ENCODE results near the gene JADE2. TPM values are rescaled to one million over a fixed set of nuclear protein-coding genes. Genes with fewer than 3 reads are reported as not detected.

JADE2 gene
- total and polyA plus RNA-seq, 2 experiments from 2014 or later = 16.2 to 40.8 TPM

- Histone ChIP-seq H2AFZ (no peak overlapping the region), H3K4me3 (no peak overlapping the region), H3K9me2 (ENCODE audit: insufficient read depth) (no peaks in the 10 kb centered on the region), H3K79me2 (replicated peaks; ENCODE audit: insufficient read depth) (peaks cover 5% of the 10 kb centered on the region), H3K27me3 (ENCODE audit: insufficient read depth) (no peaks in the 10 kb centered on the region), H3K4me1 (ENCODE audit: insufficient read depth) (0 out of 2 replicates have a peak, but pooled peaks cover 3% of the 10 kb centered on the region), H3K36me3 (ENCODE audit: insufficient read depth) (0 out of 2 replicates have a peak, but pooled peaks cover 2% of the 10 kb centered on the region), H3F3A (replicated peaks; ENCODE audit: low read depth) (peaks cover 10% of the 10 kb centered on the region; the same call in 1 of the 2 replicates), H3K4me2 (no peak overlapping the region), H4K20me1 (replicated peaks; ENCODE audit: insufficient read depth) (peaks cover 6% of the 10 kb centered on the region), H3K27ac (ENCODE audit: low read depth) (no peak overlapping the region)
- Mint-ChIP-seq H3K4me3 (no peak overlapping the region), H3K27ac (no peak overlapping the region; the same call in 1 of the 2 replicates), H3K9me3 (no peaks in the 10 kb centered on the region), H3K36me3 (ENCODE audit: low read depth) (peaks cover 72% of the 10 kb centered on the region), H3K27me3 (ENCODE audit: insufficient read depth, low read depth, poor library complexity) (peaks cover 13% of the 10 kb centered on the region), H3K4me1 (peaks cover 20% of the 10 kb centered on the region)
- DNase-seq (ENCODE audit: low spot score) (no peak), ATAC-seq (no peak)
- TF ChIP-seq EZH2 (IDR thresholded peaks at IDR 0.05; ENCODE audit: low read depth, unreplicated experiment) = no peak
- no peak for TF ChIP-seq NANOG (IDR thresholded peaks at IDR 0.05; ENCODE audit: borderline replicate concordance)
- no peak for TF ChIP-seq ZNF462 (CRISPR knock-in tag; IDR thresholded peaks at IDR 0.05)
- TF ChIP-seq EZH2phosphoT487 (IDR thresholded peaks at IDR 0.05; ENCODE audit: unreplicated experiment) = no peak
- TF ChIP-seq REST (IDR thresholded peaks at IDR 0.05; ENCODE audit: unreplicated experiment) = no peak
- TF ChIP-seq JUNB (IDR thresholded peaks at IDR 0.05; ENCODE audit: unreplicated experiment) = no peak
Measured at GRCh38 chr5:134556994-134557393, 31.5 kb downstream of the JADE2 start.

All from GM23338 (cell line).